ENCODE measurements around the gene NFAM1.

GRCh38 chr22:42400811-42401534 lies 31.2 kb downstream of the NFAM1 start:
- TF ChIP-seq POLR2A (IDR thresholded peaks at IDR 0.05) (no peak), EP300 (IDR thresholded peaks at IDR 0.05) (no peak)
